HL-60 (cell line): ENCODE measurements around the gene MTFR1L.
A peak's percentile ranks its signal among the peaks of the same experiment; 100 is the strongest.

Experiments used
- DNase-seq, 2 experiments: peaks; one replicate each; pipeline ENCODE4 v3.0.0-alpha.2; 2010 to 2020; ENCODE audit warnings: low read depth in 1 of 2, low spot score in 1 of 2
- H3K27ac ChIP-seq: fragments of 250-450 bp; sonication (Bioruptor Pico); replicated peaks from 2 replicates; pipeline ENCODE4 v1.5.1; 2020; ENCODE audit warnings: mild to moderate bottlenecking, moderate library complexity
- H3K27me3 ChIP-seq: fragments of 250-450 bp; sonication (Bioruptor Pico); 2 replicates; pipeline ENCODE4 v1.5.1; 2021; ENCODE audit warnings: mild to moderate bottlenecking, moderate library complexity; ENCODE audit not compliant: insufficient read depth, poor library complexity, severe bottlenecking
- H3K4me3 ChIP-seq: replicated peaks from 2 replicates; pipeline ENCODE4 v1.5.1; 2011; ENCODE audit warnings: mild to moderate bottlenecking, control low read depth, low read length; ENCODE audit not compliant: insufficient read depth
- CTCF ChIP-seq: IDR thresholded peaks from one replicate; pipeline ENCODE4 v1.5.1; 2011; ENCODE audit warnings: low read length, control low read depth, inconsistent platforms; ENCODE audit not compliant: insufficient read depth
- GABPA ChIP-seq: IDR thresholded peaks from 2 replicates; pipeline ENCODE4 v1.6.1; 2012; ENCODE audit warnings: low read depth
- POLR2AphosphoS5 ChIP-seq: IDR thresholded peaks from 2 replicates; pipeline ENCODE4 v1.6.1; 2012; ENCODE audit warnings: low read depth
- SPI1 ChIP-seq: IDR thresholded peaks from 2 replicates; pipeline ENCODE4 v1.6.1; 2012; ENCODE audit warnings: low read depth, mild to moderate bottlenecking, borderline replicate concordance
- TF ChIP-seq, protein P1 (sequence below): IDR thresholded peaks from 2 replicates; pipeline ENCODE4 v1.6.1; 2012; ENCODE audit warnings: low read depth; ENCODE audit not compliant: insufficient replicate concordance

Gene MTFR1L

DNA sequence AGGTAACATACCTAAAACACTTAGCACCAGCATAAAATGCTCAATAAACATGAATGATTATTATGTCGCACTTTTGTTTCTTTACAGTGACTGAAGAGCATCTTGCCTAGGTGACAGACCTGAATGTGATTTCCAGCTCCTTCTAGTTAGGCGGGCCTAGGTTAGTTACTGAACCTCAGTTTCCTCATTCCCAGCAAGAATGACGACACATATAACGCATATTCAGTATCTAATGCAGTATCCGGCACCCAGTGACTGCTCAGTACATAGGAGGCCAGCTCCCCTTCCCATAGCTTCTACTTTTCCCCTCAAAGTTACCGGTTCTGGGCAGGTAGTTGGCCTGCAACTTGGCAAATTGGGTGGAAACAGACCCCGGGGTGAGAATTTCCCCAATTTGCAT is 38.7 kb downstream of the MTFR1L start:
- peak in 1 of 2 experiments; percentile 56 for DNase-seq
- Histone ChIP-seq H3K4me3 (peak overlapping the region; percentile 66), H3K27ac (peak overlapping the region; percentile 99), H3K27me3 (no peaks in the 10 kb centered on the region)
- TF ChIP-seq SPI1: no peak
- TF ChIP-seq GABPA: no peak
- no peak for TF ChIP-seq POLR2AphosphoS5
- TF ChIP-seq, protein P1, sequence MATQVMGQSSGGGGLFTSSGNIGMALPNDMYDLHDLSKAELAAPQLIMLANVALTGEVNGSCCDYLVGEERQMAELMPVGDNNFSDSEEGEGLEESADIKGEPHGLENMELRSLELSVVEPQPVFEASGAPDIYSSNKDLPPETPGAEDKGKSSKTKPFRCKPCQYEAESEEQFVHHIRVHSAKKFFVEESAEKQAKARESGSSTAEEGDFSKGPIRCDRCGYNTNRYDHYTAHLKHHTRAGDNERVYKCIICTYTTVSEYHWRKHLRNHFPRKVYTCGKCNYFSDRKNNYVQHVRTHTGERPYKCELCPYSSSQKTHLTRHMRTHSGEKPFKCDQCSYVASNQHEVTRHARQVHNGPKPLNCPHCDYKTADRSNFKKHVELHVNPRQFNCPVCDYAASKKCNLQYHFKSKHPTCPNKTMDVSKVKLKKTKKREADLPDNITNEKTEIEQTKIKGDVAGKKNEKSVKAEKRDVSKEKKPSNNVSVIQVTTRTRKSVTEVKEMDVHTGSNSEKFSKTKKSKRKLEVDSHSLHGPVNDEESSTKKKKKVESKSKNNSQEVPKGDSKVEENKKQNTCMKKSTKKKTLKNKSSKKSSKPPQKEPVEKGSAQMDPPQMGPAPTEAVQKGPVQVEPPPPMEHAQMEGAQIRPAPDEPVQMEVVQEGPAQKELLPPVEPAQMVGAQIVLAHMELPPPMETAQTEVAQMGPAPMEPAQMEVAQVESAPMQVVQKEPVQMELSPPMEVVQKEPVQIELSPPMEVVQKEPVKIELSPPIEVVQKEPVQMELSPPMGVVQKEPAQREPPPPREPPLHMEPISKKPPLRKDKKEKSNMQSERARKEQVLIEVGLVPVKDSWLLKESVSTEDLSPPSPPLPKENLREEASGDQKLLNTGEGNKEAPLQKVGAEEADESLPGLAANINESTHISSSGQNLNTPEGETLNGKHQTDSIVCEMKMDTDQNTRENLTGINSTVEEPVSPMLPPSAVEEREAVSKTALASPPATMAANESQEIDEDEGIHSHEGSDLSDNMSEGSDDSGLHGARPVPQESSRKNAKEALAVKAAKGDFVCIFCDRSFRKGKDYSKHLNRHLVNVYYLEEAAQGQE: no peak
- no peak for TF ChIP-seq CTCF

DNA sequence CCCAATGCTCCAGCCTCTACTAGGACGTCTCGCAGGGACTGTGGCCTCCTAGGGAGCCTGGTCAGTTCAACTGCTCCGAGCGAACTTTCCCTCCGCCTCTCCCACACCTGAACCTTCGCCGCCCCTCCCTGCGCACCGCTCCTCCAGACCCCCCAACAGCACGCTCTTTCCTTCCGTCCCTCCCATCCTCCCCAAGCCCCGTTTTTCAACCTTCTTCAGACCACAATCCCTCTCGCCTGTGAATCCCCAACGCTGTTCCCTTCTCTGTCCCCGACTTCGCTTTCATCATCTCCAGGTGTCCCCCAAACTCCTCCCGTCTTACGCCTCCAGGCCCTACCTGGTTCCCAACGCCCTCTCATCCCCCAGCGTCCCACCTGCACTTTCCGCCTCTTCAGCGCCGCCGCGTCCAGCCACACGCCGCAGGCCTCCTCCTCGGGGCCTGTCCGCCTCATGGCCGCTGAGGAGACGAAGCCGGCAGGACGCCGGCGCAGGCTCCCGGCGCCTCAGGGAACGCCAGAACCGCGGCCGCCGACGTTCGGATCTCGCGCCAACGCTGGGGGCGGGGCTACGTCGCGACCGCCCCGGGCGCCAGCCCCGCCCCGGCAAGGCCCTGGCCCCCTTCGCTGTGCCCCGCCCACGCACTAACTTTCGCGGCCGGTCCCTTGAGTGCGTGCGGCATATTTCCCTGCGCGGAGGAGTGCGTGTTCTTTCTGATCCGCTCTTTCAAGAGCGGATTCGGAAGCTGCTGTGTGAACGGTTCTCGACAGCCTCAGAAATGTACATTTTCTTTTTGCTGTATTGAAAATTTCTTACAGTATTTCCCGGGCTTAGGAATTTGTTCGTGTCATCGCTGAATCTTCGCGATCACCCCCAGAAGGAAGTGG is 39.4 kb downstream of the MTFR1L start, which contains the start of gene AUNIP:
Gene AUNIP, minus strand, starts transcription at position 552 of the 884 bp plus-strand sequence. Its CDS starts 100 bp downstream, at position 452.
- Histone ChIP-seq H3K4me3 (peak within 1 kb of the TSS; percentile 66), H3K27ac (peak within 1 kb of the TSS; percentile 99), H3K27me3 (no peaks in the 10 kb centered on the region)
- DNase-seq: peak; percentile 87 to 91
- TF ChIP-seq, protein P1: peak; percentile 52
- 0 out of 2 replicates have a peak, but pooled peaks have one; percentile 49 for TF ChIP-seq SPI1
- no peak for TF ChIP-seq GABPA
- peak; percentile 83 for TF ChIP-seq POLR2AphosphoS5
- no peak for TF ChIP-seq CTCF

- Histone ChIP-seq H3K27ac (peak overlapping the region; percentile 99), H3K4me3 (no peak overlapping the region), H3K27me3 (no peaks in the 10 kb centered on the region)
- TF ChIP-seq, protein P1: peak; percentile 69
- TF ChIP-seq SPI1 (peak; percentile 67; the same call in 1 of the 2 replicates), CTCF (no peak), POLR2AphosphoS5 (peak; percentile 91), GABPA (0 out of 2 replicates have a peak, but pooled peaks have one; percentile 52)
- peak in 1 of 2 experiments; percentile 93 for DNase-seq
Measured at GRCh38 chr1:25861316-25862286, 41.8 kb downstream of the MTFR1L start.
